GM19438 (cell line): ENCODE measurements around the gene CLEC16A.
A peak's percentile ranks its signal among the peaks of the same experiment; 100 is the strongest.

Source experiments
- ATAC-seq: cut with Tn5 transposase; IDR thresholded peaks from one replicate; pipeline ENCODE4 v1.9.1; 2021; ENCODE audit warnings: low read depth; ENCODE audit not compliant: unreplicated experiment

CLEC16A gene

GRCh38 chr16:11165894-11166665 lies 221.7 kb downstream of the CLEC16A start:
- no peak for ATAC-seq

GRCh38 chr16:11167581-11167980 lies 223.2 kb downstream of the CLEC16A start:
- ATAC-seq, result no peak

GRCh38 chr16:11168386-11169051 lies 224.2 kb downstream of the CLEC16A start:
- ATAC-seq, result no peak

- no peak for ATAC-seq
Observed at GRCh38 chr16:11169641-11170040, 225.3 kb downstream of the CLEC16A start.

- ATAC-seq, result no peak
Observed at GRCh38 chr16:11170201-11170600, 225.8 kb downstream of the CLEC16A start.

GRCh38 chr16:11170696-11171447 lies 226.5 kb downstream of the CLEC16A start:
- ATAC-seq, result no peak

- no peak for ATAC-seq
Observed at GRCh38 chr16:11171448-11171709, 227.0 kb downstream of the CLEC16A start.

- ATAC-seq, result no peak
Observed at GRCh38 chr16:11171757-11172299, 227.5 kb downstream of the CLEC16A start.

GRCh38 chr16:11173426-11173825 lies 229.1 kb downstream of the CLEC16A start:
- ATAC-seq, result no peak

- no peak for ATAC-seq
Observed at GRCh38 chr16:11174141-11174540, 229.8 kb downstream of the CLEC16A start.

- no peak for ATAC-seq
Observed at GRCh38 chr16:11175106-11175786, 230.9 kb downstream of the CLEC16A start.

- peak; percentile 54 for ATAC-seq
Observed at GRCh38 chr16:11175787-11176341, 231.5 kb downstream of the CLEC16A start.

- ATAC-seq, result no peak
Observed at GRCh38 chr16:11177578-11178160, 233.3 kb downstream of the CLEC16A start.

GRCh38 chr16:11178424-11178823 lies 234.1 kb downstream of the CLEC16A start:
- no peak for ATAC-seq

- no peak for ATAC-seq
Observed at GRCh38 chr16:11179574-11179973, 235.2 kb downstream of the CLEC16A start.

- ATAC-seq, result no peak
Observed at GRCh38 chr16:11180489-11180888, 236.1 kb downstream of the CLEC16A start.

- ATAC-seq, result no peak
Observed at GRCh38 chr16:11181242-11181898, 237.0 kb downstream of the CLEC16A start.

GRCh38 chr16:11181899-11182279 lies 237.5 kb downstream of the CLEC16A start:
- no peak for ATAC-seq

- ATAC-seq, result no peak
Observed at GRCh38 chr16:11182411-11182810, 238.0 kb downstream of the CLEC16A start.
